Measurements from ENCODE around the gene MST1R.

The MST1R gene

DNA sequence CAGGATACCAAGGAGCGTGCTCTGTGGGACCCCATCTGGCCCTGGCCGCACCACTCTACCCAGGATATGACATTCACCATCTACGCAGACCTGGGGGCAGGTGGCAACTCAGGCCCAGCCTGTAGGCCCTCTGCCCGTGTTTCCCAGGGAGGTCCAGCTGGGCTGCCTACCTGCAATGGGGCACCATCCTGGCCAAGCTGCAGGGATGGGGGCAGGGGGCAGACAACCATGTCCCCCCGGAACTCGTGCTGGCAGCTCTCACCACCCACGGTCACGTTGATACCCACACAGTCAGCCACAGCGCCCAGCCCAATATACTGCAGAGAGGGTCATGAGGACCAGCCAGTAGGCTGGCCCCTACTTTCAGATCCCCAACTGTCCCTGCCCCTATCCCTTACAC, 7.9 kb downstream of the MST1R start:
- DNase-seq, result no peak
- H3K4me3 ChIP-seq, result no peak overlapping the region
- H3K9me3 ChIP-seq, result no peaks in the 10 kb centered on the region
- no peak overlapping the region for H3K27ac ChIP-seq
- no peaks in the 10 kb centered on the region for H3K27me3 ChIP-seq
- H3K4me1 ChIP-seq, result peaks cover 0 to 7% (median 2%) of the 10 kb centered on the region in 4 donors
- intact Hi-C loops (cut with DNase I; ENCODE audit: low total_unique reads), result no loop called here
- H3K36me3 ChIP-seq, result peaks cover 0 to 23% (median 0%) of the 10 kb centered on the region in 3 donors
- TF ChIP-seq CTCF (IDR thresholded peaks at IDR 0.05), result no peak

DNA sequence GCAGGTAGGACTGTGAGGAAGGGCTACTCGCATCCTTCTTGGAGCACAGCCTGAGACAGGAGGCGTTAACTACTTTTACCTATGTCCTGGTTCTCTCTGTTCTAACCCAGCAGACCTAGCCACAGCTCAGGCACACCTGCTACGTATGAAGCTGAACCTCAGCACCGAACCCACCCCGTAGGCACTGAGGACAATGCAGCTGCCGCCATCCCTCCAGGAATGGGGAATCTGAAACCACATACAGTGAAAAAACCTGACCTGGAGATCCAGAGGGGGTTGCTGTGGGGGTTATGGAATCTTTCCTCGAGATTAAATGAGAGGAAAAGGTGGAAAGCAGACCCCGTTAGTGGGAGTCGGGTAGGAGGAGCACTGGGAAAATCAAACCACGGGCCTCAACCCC, 14.4 kb downstream of the MST1R start:
- Histone ChIP-seq H3K36me3 (no peaks in the 10 kb centered on the region), H3K27ac (no peak overlapping the region), H3K9me3 (no peaks in the 10 kb centered on the region), H3K4me1 (no peaks in the 10 kb centered on the region), H3K4me3 (no peak overlapping the region), H3K27me3 (no peaks in the 10 kb centered on the region)
- TF ChIP-seq CTCF (IDR thresholded peaks at IDR 0.05), result no peak
- intact Hi-C loops (cut with DNase I; ENCODE audit: low total_unique reads), result no loop called here
- DNase-seq, result no peak

DNA sequence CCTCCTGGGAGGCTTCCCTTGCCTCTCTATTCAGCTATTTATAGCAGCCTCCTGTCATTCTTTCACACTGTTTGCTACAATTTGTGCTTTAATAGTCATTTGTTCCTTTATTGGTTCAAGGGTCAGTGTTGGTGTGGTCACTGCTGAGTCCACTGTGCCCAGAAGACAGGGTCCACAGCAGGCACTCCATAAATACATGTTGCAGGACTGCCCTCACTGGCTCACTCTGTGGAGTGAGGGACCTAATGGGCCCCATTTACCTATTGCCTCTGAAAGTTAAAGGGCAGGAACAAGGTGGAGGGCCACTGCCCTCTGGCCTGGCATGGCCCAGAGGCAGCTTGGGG, 16.8 kb downstream of the MST1R start:
- Histone ChIP-seq H3K9me3 (no peaks in the 10 kb centered on the region), H3K4me3 (no peak overlapping the region), H3K4me1 (no peaks in the 10 kb centered on the region), H3K27ac (no peak overlapping the region), H3K36me3 (no peaks in the 10 kb centered on the region), H3K27me3 (no peaks in the 10 kb centered on the region)
- intact Hi-C loops (cut with DNase I; ENCODE audit: low total_unique reads), result no loop called here
- TF ChIP-seq CTCF (IDR thresholded peaks at IDR 0.05), result no peak
- no peak for DNase-seq

- Histone ChIP-seq H3K4me1 (no peaks in the 10 kb centered on the region), H3K36me3 (no peaks in the 10 kb centered on the region), H3K4me3 (no peak overlapping the region), H3K9me3 (no peaks in the 10 kb centered on the region), H3K27ac (no peak overlapping the region), H3K27me3 (peaks cover 0 to 12% of the 10 kb centered on the region in 2 donors)
- no peak for DNase-seq
- intact Hi-C loops (cut with DNase I; ENCODE audit: low total_unique reads), result no loop called here
- TF ChIP-seq CTCF (IDR thresholded peaks at IDR 0.05), result no peak
These were observed 19.7 kb downstream of the MST1R start for GRCh38 chr3:49883998-49884397.

DNA sequence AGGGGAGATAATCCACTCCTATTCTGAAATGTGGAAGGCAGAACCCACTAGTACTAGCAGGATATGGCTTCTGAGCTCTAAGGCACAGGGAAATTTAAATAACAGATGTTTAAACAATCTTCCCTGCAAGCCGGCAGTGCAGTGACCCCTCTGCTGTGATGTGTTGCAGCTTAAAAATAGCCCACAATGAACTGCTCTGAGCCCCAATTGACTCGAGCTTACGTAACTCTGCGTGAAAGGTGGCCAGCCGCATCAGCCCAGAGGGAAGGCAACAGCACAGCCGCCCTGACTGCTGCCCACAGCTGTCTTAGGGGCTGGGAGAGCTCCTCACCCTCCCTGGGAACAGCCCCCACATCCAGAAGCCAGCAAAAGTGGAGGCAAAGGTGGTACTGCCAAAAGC, 21.5 kb downstream of the MST1R start:
- H3K27me3 ChIP-seq, result peaks cover 0 to 12% of the 10 kb centered on the region in 2 donors
- H3K36me3 ChIP-seq, result no peaks in the 10 kb centered on the region
- intact Hi-C loops (cut with DNase I; ENCODE audit: low total_unique reads), result no loop called here
- no peak overlapping the region for H3K27ac ChIP-seq
- no peak for DNase-seq
- no peak for TF ChIP-seq CTCF (IDR thresholded peaks at IDR 0.05)
- no peaks in the 10 kb centered on the region for H3K4me1 ChIP-seq
- H3K4me3 ChIP-seq, result no peak overlapping the region
- no peaks in the 10 kb centered on the region for H3K9me3 ChIP-seq

DNA sequence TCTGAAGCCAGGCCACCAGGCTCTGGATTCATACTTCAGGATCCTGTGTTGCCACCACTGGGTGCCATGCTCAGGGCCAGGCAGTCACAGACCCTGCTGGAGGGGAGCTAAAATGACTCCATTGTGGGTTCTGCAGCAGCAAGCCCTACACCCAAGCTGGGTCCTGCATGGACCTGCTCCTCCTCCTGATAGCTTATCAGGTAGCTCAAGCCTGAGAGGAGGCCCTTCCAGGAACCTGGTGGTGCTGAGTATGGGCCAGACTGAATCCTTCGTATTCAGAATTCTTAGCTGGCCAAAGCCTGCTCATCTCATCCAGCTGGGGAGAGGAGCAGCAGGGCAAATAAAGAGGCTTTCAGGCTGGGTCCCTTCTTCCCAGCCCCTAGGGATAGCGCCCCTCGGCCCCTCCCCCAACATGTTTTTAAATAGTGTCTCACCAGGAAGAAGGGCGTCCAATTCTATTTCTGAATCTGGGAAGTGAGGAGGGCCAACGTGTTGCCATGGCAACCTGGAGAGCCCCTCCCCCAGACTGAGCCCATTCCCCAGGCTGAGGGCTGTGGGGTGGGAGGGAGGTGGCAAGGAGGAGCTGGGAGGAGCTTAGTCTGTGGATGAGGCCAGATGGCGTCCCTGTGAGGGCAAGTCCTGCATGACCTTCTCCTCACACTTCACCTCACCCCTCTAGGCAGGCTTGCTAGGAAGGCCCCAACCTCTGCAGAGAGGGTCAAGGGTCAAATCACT, 22.9 kb downstream of the MST1R start:
- DNase-seq, result no peak
- H3K36me3 ChIP-seq, result no peaks in the 10 kb centered on the region

More for the DNA sequence above, 22.9 kb downstream of the MST1R start:
- no peak overlapping the region for H3K4me3 ChIP-seq
- intact Hi-C loops (cut with DNase I; ENCODE audit: low total_unique reads), result no loop called here
- H3K27me3 ChIP-seq, result peaks cover 0 to 12% of the 10 kb centered on the region in 2 donors
- H3K4me1 ChIP-seq, result no peaks in the 10 kb centered on the region
- no peak for TF ChIP-seq CTCF (IDR thresholded peaks at IDR 0.05)
- H3K9me3 ChIP-seq, result no peaks in the 10 kb centered on the region
- H3K27ac ChIP-seq, result no peak overlapping the region
